ENCODE measurements around the gene COA1.
"Not testable (repeated sequence)": the region's sequence is repeated elsewhere in the genome, so short reads cannot be mapped to it uniquely, and the experiment has no call there.

The COA1 gene

GRCh38 chr7:43747328-43748105 lies 18.2 kb upstream of the COA1 start:
- H3K9me3 ChIP-seq, result no peaks in the 10 kb centered on the region
- H3K4me1 ChIP-seq, result peaks cover 6% of the 10 kb centered on the region; the same call in 1 of the 2 replicates
- H3K27me3 ChIP-seq, result no peaks in the 10 kb centered on the region
- H3K36me3 ChIP-seq, result no peaks in the 10 kb centered on the region
- H3K4me3 ChIP-seq (ENCODE audit: low read depth, low read length), result no peak overlapping the region
- no peak for TF ChIP-seq CTCF (IDR thresholded peaks at IDR 0.05; ENCODE audit: low read depth, low read length)
- no peak for DNase-seq

- H3K4me3 ChIP-seq (ENCODE audit: low read depth, low read length), result no peak overlapping the region
- no peak for DNase-seq
- TF ChIP-seq CTCF (IDR thresholded peaks at IDR 0.05; ENCODE audit: low read depth, low read length), result no peak
- no peaks in the 10 kb centered on the region for H3K9me3 ChIP-seq
- H3K27me3 ChIP-seq, result no peaks in the 10 kb centered on the region
- no peaks in the 10 kb centered on the region for H3K36me3 ChIP-seq
- H3K4me1 ChIP-seq, result no peaks in the 10 kb centered on the region
These were observed 13.4 kb upstream of the COA1 start for GRCh38 chr7:43742692-43743091.

GRCh38 chr7:43737467-43738127 lies 8.3 kb upstream of the COA1 start:
- no peak for TF ChIP-seq CTCF (IDR thresholded peaks at IDR 0.05; ENCODE audit: low read depth, low read length)
- DNase-seq, result no peak

GRCh38 chr7:43735802-43736603 lies 6.7 kb upstream of the COA1 start:
- Histone ChIP-seq H3K4me3 (ENCODE audit: low read depth, low read length) (no peak overlapping the region), H3K4me1 (no peaks in the 10 kb centered on the region), H3K9me3 (no peaks in the 10 kb centered on the region), H3K27me3 (no peaks in the 10 kb centered on the region), H3K36me3 (no peaks in the 10 kb centered on the region)
- DNase-seq, result no peak
- TF ChIP-seq CTCF (IDR thresholded peaks at IDR 0.05; ENCODE audit: low read depth, low read length), result no peak

More at GRCh38 chr7:43737467-43738127, 8.3 kb upstream of the COA1 start:
- Histone ChIP-seq H3K9me3 (no peaks in the 10 kb centered on the region), H3K4me1 (no peaks in the 10 kb centered on the region), H3K36me3 (no peaks in the 10 kb centered on the region), H3K27me3 (no peaks in the 10 kb centered on the region), H3K4me3 (ENCODE audit: low read depth, low read length) (no peak overlapping the region)

- no peak for DNase-seq
- H3K4me3 ChIP-seq (ENCODE audit: low read depth, low read length), result no peak overlapping the region
- no peaks in the 10 kb centered on the region for H3K9me3 ChIP-seq
- no peaks in the 10 kb centered on the region for H3K4me1 ChIP-seq
- no peaks in the 10 kb centered on the region for H3K36me3 ChIP-seq
- no peaks in the 10 kb centered on the region for H3K27me3 ChIP-seq
- TF ChIP-seq CTCF (IDR thresholded peaks at IDR 0.05; ENCODE audit: low read depth, low read length), result no peak
These were observed 6.1 kb upstream of the COA1 start for GRCh38 chr7:43735403-43735801.

GRCh38 chr7:43734575-43735332 lies 5.4 kb upstream of the COA1 start:
- not testable (repeated sequence) for H3K4me1 ChIP-seq; H3K27me3 ChIP-seq; DNase-seq; H3K9me3 ChIP-seq; H3K36me3 ChIP-seq; H3K4me3 ChIP-seq (ENCODE audit: low read depth, low read length)

- not testable (repeated sequence) for H3K36me3 ChIP-seq; H3K27me3 ChIP-seq; H3K4me1 ChIP-seq; DNase-seq; H3K4me3 ChIP-seq (ENCODE audit: low read depth, low read length); H3K9me3 ChIP-seq
These were observed 2.2 kb upstream of the COA1 start for GRCh38 chr7:43731494-43731893.
